CD4-positive, CD25-positive, alpha-beta regulatory T cell (primary cell): ENCODE data around the gene TUBGCP6. TPM values are rescaled to one million over a fixed set of nuclear protein-coding genes. Genes with fewer than 3 reads are reported as not detected.

Experiments used
- ATAC-seq, 2 donors: fragments of 150-1000 bp; cut with Tn5 transposase; one replicate each; pipeline ENCODE4 v1.10.0; 2021; ENCODE audit warnings: low read depth in 2 of 2, moderate number of reproducible peaks in 2 of 2, moderate library complexity in 1 of 2
- DNase-seq, 3 donors: peaks; one replicate each; pipeline versions ENCODE4 v3.0.0 to v3.0.0-alpha.2; 2012 to 2022; ENCODE audit warnings: mixed read lengths in 1 of 3
- H3K27ac ChIP-seq: one replicate; pipeline ENCODE4 v1.7.0; 2013; ENCODE audit warnings: mild to moderate bottlenecking, low read length; ENCODE audit not compliant: insufficient read depth, poor library complexity, severe bottlenecking
- H3K27me3 ChIP-seq: one replicate; pipeline ENCODE4 v1.7.0; 2013; ENCODE audit warnings: low read length; ENCODE audit not compliant: control insufficient read depth, insufficient read depth
- H3K36me3 ChIP-seq: one replicate; pipeline ENCODE4 v1.7.0; 2013; ENCODE audit warnings: mild to moderate bottlenecking, low read length, moderate library complexity; ENCODE audit not compliant: control insufficient read depth, insufficient read depth
- H3K4me1 ChIP-seq: 2 replicates; pipeline ENCODE4 v1.7.0; 2013; ENCODE audit warnings: mild to moderate bottlenecking, low read length; ENCODE audit not compliant: insufficient read depth, control insufficient read depth, poor library complexity, severe bottlenecking
- H3K4me3 ChIP-seq: one replicate; pipeline ENCODE4 v1.7.0; 2013; ENCODE audit warnings: low read depth, mild to moderate bottlenecking, low read length, moderate library complexity
- H3K9me3 ChIP-seq, 2 experiments: 1 replicate in 1 of 2; 2 replicates in 1 of 2; pipeline ENCODE4 v1.7.0; 2013; ENCODE audit warnings: low read length in 2 of 2, mild to moderate bottlenecking in 1 of 2, moderate library complexity in 1 of 2; ENCODE audit not compliant: control insufficient read depth in 2 of 2
- H3K27ac Mint-ChIP-seq, 3 donors: one replicate each; pipeline ENCODE4 v1.8.0; 2020 to 2022; ENCODE audit warnings: mild to moderate bottlenecking in 3 of 3, mixed read lengths in 3 of 3, moderate library complexity in 2 of 3
- H3K27me3 Mint-ChIP-seq: one replicate; pipeline ENCODE4 v1.8.0; 2022; ENCODE audit warnings: mild to moderate bottlenecking, mixed read lengths
- H3K36me3 Mint-ChIP-seq: one replicate; pipeline ENCODE4 v1.8.0; 2020; ENCODE audit warnings: mixed read lengths
- H3K4me1 Mint-ChIP-seq, 4 donors: one replicate each; pipeline ENCODE4 v1.8.0; 2020 to 2022; ENCODE audit warnings: mixed read lengths in 4 of 4, mild to moderate bottlenecking in 1 of 4
- H3K4me3 Mint-ChIP-seq, 4 donors: one replicate each; pipeline ENCODE4 v1.8.0; 2020 to 2022; ENCODE audit warnings: mild to moderate bottlenecking in 4 of 4, mixed read lengths in 4 of 4, moderate library complexity in 3 of 4
- H3K9me3 Mint-ChIP-seq, 7 donors: one replicate each; pipeline ENCODE4 v1.8.0; 2020 to 2022; ENCODE audit warnings: mixed read lengths in 7 of 7, mild to moderate bottlenecking in 3 of 7, moderate library complexity in 2 of 7
- polyA plus RNA-seq, 4 donors: library from polyadenylated mRNA; unstranded; fragments of 300-500 nt; fragmentation: Illumina TruSeq; gene quantifications; one replicate each; pipeline ENCODE4 v1.2.3, GENCODE V29; 2021
- total RNA-seq: library from RNA; stranded (reverse); gene quantifications from one replicate; pipeline ENCODE4 v1.2.3, GENCODE V29; 2022

TUBGCP6 gene
- total and polyA plus RNA-seq, 5 donors from 2014 or later = 14.0 to 132 (median 14.2) TPM

GRCh38 chr22:50282361-50283155 is 37.7 kb upstream of the TUBGCP6 start:
- DNase-seq = no peak
- H3K4me1 Mint-ChIP-seq = no peaks in the 10 kb centered on the region
- peaks cover 0 to 1% (median 0%) of the 10 kb centered on the region in 7 donors for H3K9me3 Mint-ChIP-seq
- no peak overlapping the region for H3K27ac ChIP-seq
- no peaks in the 10 kb centered on the region for H3K36me3 ChIP-seq
- no peaks in the 10 kb centered on the region for H3K27me3 Mint-ChIP-seq
- no peak overlapping the region for H3K4me3 Mint-ChIP-seq
- ATAC-seq = no peak
- no peak overlapping the region for H3K27ac Mint-ChIP-seq
- H3K4me1 ChIP-seq = no peaks in the 10 kb centered on the region
- H3K9me3 ChIP-seq = no peaks in the 10 kb centered on the region
- H3K36me3 Mint-ChIP-seq = no peaks in the 10 kb centered on the region
- H3K4me3 ChIP-seq = no peak overlapping the region
- no peaks in the 10 kb centered on the region for H3K27me3 ChIP-seq

GRCh38 chr22:50281957-50282356 is 37.1 kb upstream of the TUBGCP6 start:
- no peaks in the 10 kb centered on the region for H3K4me1 Mint-ChIP-seq
- no peaks in the 10 kb centered on the region for H3K27me3 Mint-ChIP-seq
- peaks cover 0 to 1% (median 0%) of the 10 kb centered on the region in 7 donors for H3K9me3 Mint-ChIP-seq

GRCh38 chr22:50281384-50281760 is 36.5 kb upstream of the TUBGCP6 start:
- Mint-ChIP-seq H3K27me3 (no peaks in the 10 kb centered on the region), H3K27ac (no peak overlapping the region), H3K4me3 (no peak overlapping the region), H3K4me1 (no peaks in the 10 kb centered on the region), H3K9me3 (peaks cover 0 to 1% (median 0%) of the 10 kb centered on the region in 7 donors), H3K36me3 (no peaks in the 10 kb centered on the region)
- H3K36me3 ChIP-seq = no peaks in the 10 kb centered on the region
- H3K4me3 ChIP-seq = no peak overlapping the region
- no peaks in the 10 kb centered on the region for H3K27me3 ChIP-seq
- no peaks in the 10 kb centered on the region for H3K4me1 ChIP-seq
- DNase-seq (no peak), ATAC-seq (no peak)
- no peak overlapping the region for H3K27ac ChIP-seq
- H3K9me3 ChIP-seq = no peaks in the 10 kb centered on the region

More at GRCh38 chr22:50281957-50282356, 37.1 kb upstream of the TUBGCP6 start:
- Histone ChIP-seq H3K27me3 (no peaks in the 10 kb centered on the region), H3K9me3 (no peaks in the 10 kb centered on the region), H3K36me3 (no peaks in the 10 kb centered on the region), H3K27ac (no peak overlapping the region), H3K4me1 (no peaks in the 10 kb centered on the region), H3K4me3 (no peak overlapping the region)
- no peak overlapping the region for H3K27ac Mint-ChIP-seq
- no peak overlapping the region for H3K4me3 Mint-ChIP-seq
- DNase-seq = no peak
- H3K36me3 Mint-ChIP-seq = no peaks in the 10 kb centered on the region
- no peak for ATAC-seq

- H3K27me3 Mint-ChIP-seq = no peaks in the 10 kb centered on the region
- no peaks in the 10 kb centered on the region for H3K4me1 ChIP-seq
- H3K9me3 ChIP-seq = no peaks in the 10 kb centered on the region
- H3K36me3 ChIP-seq = no peaks in the 10 kb centered on the region
- no peak overlapping the region for H3K27ac ChIP-seq
- H3K27ac Mint-ChIP-seq = no peak overlapping the region
- no peaks in the 10 kb centered on the region for H3K27me3 ChIP-seq
- H3K4me1 Mint-ChIP-seq = no peaks in the 10 kb centered on the region
- peaks cover 0 to 1% (median 0%) of the 10 kb centered on the region in 7 donors for H3K9me3 Mint-ChIP-seq
- no peak overlapping the region for H3K4me3 Mint-ChIP-seq
- no peak overlapping the region for H3K4me3 ChIP-seq
- H3K36me3 Mint-ChIP-seq = no peaks in the 10 kb centered on the region
- DNase-seq = no peak
- ATAC-seq = no peak
Measured at GRCh38 chr22:50280708-50281383, 36.0 kb upstream of the TUBGCP6 start.

GRCh38 chr22:50280022-50280707 is 35.3 kb upstream of the TUBGCP6 start:
- Mint-ChIP-seq H3K36me3 (no peaks in the 10 kb centered on the region), H3K27ac (no peak overlapping the region), H3K27me3 (no peaks in the 10 kb centered on the region), H3K4me3 (no peak overlapping the region), H3K9me3 (peaks cover 0 to 1% (median 0%) of the 10 kb centered on the region in 7 donors), H3K4me1 (no peaks in the 10 kb centered on the region)
- DNase-seq (no peak), ATAC-seq (no peak)
- Histone ChIP-seq H3K4me3 (no peak overlapping the region), H3K27me3 (no peaks in the 10 kb centered on the region), H3K4me1 (no peaks in the 10 kb centered on the region), H3K27ac (no peak overlapping the region), H3K36me3 (no peaks in the 10 kb centered on the region), H3K9me3 (no peaks in the 10 kb centered on the region)

- ATAC-seq (no peak), DNase-seq (no peak)
- Mint-ChIP-seq H3K9me3 (peaks cover 0 to 1% (median 0%) of the 10 kb centered on the region in 7 donors), H3K27me3 (peaks cover 2% of the 10 kb centered on the region), H3K36me3 (no peaks in the 10 kb centered on the region), H3K4me1 (peaks cover 0 to under 1% (median 0%) of the 10 kb centered on the region in 4 donors), H3K4me3 (no peak overlapping the region), H3K27ac (no peak overlapping the region)
- H3K4me3 ChIP-seq = no peak overlapping the region
- H3K4me1 ChIP-seq = peaks cover 3% of the 10 kb centered on the region
- H3K36me3 ChIP-seq = no peaks in the 10 kb centered on the region
- no peak overlapping the region for H3K27ac ChIP-seq
- H3K9me3 ChIP-seq = no peaks in the 10 kb centered on the region
- H3K27me3 ChIP-seq = no peaks in the 10 kb centered on the region
Measured at GRCh38 chr22:50278956-50279619, 34.3 kb upstream of the TUBGCP6 start.

- no peak overlapping the region for H3K4me3 ChIP-seq
- H3K27me3 Mint-ChIP-seq = peaks cover 4% of the 10 kb centered on the region
- no peak overlapping the region for H3K27ac Mint-ChIP-seq
- H3K27ac ChIP-seq = no peak overlapping the region
- ATAC-seq = no peak
- no peaks in the 10 kb centered on the region for H3K36me3 Mint-ChIP-seq
- DNase-seq = no peak
- H3K4me1 ChIP-seq = peaks cover 4% of the 10 kb centered on the region
- no peaks in the 10 kb centered on the region for H3K9me3 ChIP-seq
- no peaks in the 10 kb centered on the region for H3K27me3 ChIP-seq
- no peak overlapping the region for H3K4me3 Mint-ChIP-seq
- peaks cover 0 to 1% (median 0%) of the 10 kb centered on the region in 7 donors for H3K9me3 Mint-ChIP-seq
- H3K36me3 ChIP-seq = no peaks in the 10 kb centered on the region
- H3K4me1 Mint-ChIP-seq = peaks cover 0 to 5% (median 2%) of the 10 kb centered on the region in 4 donors
Measured at GRCh38 chr22:50278461-50278860, 33.6 kb upstream of the TUBGCP6 start.
